HK-2 (cell line): ENCODE data around the gene RIOX2.
A peak's percentile ranks its signal among the peaks of the same experiment; 100 is the strongest.
"Not testable (repeated sequence)": the region's sequence is repeated elsewhere in the genome, so short reads cannot be mapped to it uniquely, and the experiment has no call there.

Source experiments
- DNase-seq: peaks from one replicate; pipeline ENCODE4 v3.0.0-alpha.2; 2018; ENCODE audit not compliant: unreplicated experiment

RIOX2 gene

GRCh38 chr3:97971679-97972567 is at the start of gene RIOX2:
RIOX2 (minus strand) TSS chr3:97972431; CDS start chr3:97967593, 4,838 bp downstream.
- peak; percentile 78 for DNase-seq

- no peak for DNase-seq
Observed at GRCh38 chr3:98020412-98020811, 48.2 kb upstream of the RIOX2 start.

GRCh38 chr3:98018301-98018700 is 46.1 kb upstream of the RIOX2 start:
- no peak for DNase-seq

GRCh38 chr3:98014268-98014585 is 42.0 kb upstream of the RIOX2 start:
- DNase-seq: no peak

- DNase-seq: no peak
Observed at GRCh38 chr3:98013411-98014267, 41.4 kb upstream of the RIOX2 start.

GRCh38 chr3:98012979-98013378 is 40.7 kb upstream of the RIOX2 start:
- DNase-seq: no peak

- not testable (repeated sequence) for DNase-seq
Observed at GRCh38 chr3:98010883-98011449, 38.7 kb upstream of the RIOX2 start.

GRCh38 chr3:98010194-98010882 is 38.1 kb upstream of the RIOX2 start:
- no peak for DNase-seq

GRCh38 chr3:98008855-98009254 is 36.6 kb upstream of the RIOX2 start:
- DNase-seq: no peak

GRCh38 chr3:98005438-98005837 is 33.2 kb upstream of the RIOX2 start:
- no peak for DNase-seq

- DNase-seq: no peak
Observed at GRCh38 chr3:98004721-98005120, 32.5 kb upstream of the RIOX2 start.

- no peak for DNase-seq
Observed at GRCh38 chr3:98003306-98003969, 31.2 kb upstream of the RIOX2 start.

GRCh38 chr3:98002717-98003116 is 30.5 kb upstream of the RIOX2 start:
- no peak for DNase-seq

GRCh38 chr3:97999994-98000393 is 27.8 kb upstream of the RIOX2 start:
- DNase-seq: no peak

GRCh38 chr3:97999103-97999502 is 26.9 kb upstream of the RIOX2 start:
- DNase-seq: no peak

GRCh38 chr3:97996988-97997387 is 24.8 kb upstream of the RIOX2 start:
- DNase-seq: no peak

GRCh38 chr3:97994328-97994945 is 22.2 kb upstream of the RIOX2 start:
- no peak for DNase-seq

GRCh38 chr3:97993526-97993925 is 21.3 kb upstream of the RIOX2 start:
- DNase-seq: no peak

- DNase-seq: no peak
Observed at GRCh38 chr3:97992547-97993173, 20.4 kb upstream of the RIOX2 start.

GRCh38 chr3:97991293-97991682 is 19.1 kb upstream of the RIOX2 start:
- DNase-seq: no peak
